Colonic mucosa (tissue), 4 donors: Measurements from ENCODE around the gene TRIM31. TPM values are rescaled to one million over a fixed set of nuclear protein-coding genes. Genes with fewer than 3 reads are reported as not detected.

Source experiments
- DNase-seq: peaks from one replicate; pipeline ENCODE4 v3.0.0-alpha.2; 2020
- H3K27ac ChIP-seq: fragments of 200-600 bp; one replicate; pipeline ENCODE4 v1.8.0; 2021
- H3K27me3 ChIP-seq: fragments of 200-600 bp; one replicate; pipeline ENCODE4 v1.8.0; 2021
- H3K36me3 ChIP-seq: fragments of 200-600 bp; one replicate; pipeline ENCODE4 v1.8.0; 2021
- H3K4me1 ChIP-seq: fragments of 200-600 bp; one replicate; pipeline ENCODE4 v1.8.0; 2021; ENCODE audit warnings: mild to moderate bottlenecking
- H3K4me3 ChIP-seq: fragments of 200-600 bp; one replicate; pipeline ENCODE4 v1.8.0; 2021
- H3K9ac ChIP-seq, 2 donors: one replicate each; pipeline ENCODE4 v1.7.0; 2013; ENCODE audit warnings: control low read depth in 2 of 2, low read depth in 2 of 2, low read length in 2 of 2
- H3K9me3 ChIP-seq: fragments of 200-600 bp; one replicate; pipeline ENCODE4 v1.8.0; 2021
- intact Hi-C: fragments of 100-400 bp; cut with DNase I; formaldehyde crosslinking; loops from one replicate; pipeline ENCODE4 v1.14.1; 2022
- total RNA-seq, 2 donors: library from RNA; stranded (reverse); fragmentation: NEBNext Ultra II Directional in 1 of 2; extraction: Animal tissue kit (Norgen Biotek cat#: 25700) in 1 of 2; gene quantifications; one replicate each; pipeline ENCODE4 v1.2.1, GENCODE V29; 2021
- TF ChIP-seq, protein P1 (sequence below): fragments of 200-600 bp; IDR thresholded peaks from one replicate; pipeline ENCODE4 v1.8.0; 2022; ENCODE audit warnings: antibody characterized with exemption, mild to moderate bottlenecking
- donor health status: healthy.
- donor health status: DM: no; HTN: no; CAD: no.
- donor health status: DM: no; HTN: no; CAD: no.

The TRIM31 gene
- total RNA-seq, 2 donors from 2014 or later: 44.4 to 51.2 TPM

DNA sequence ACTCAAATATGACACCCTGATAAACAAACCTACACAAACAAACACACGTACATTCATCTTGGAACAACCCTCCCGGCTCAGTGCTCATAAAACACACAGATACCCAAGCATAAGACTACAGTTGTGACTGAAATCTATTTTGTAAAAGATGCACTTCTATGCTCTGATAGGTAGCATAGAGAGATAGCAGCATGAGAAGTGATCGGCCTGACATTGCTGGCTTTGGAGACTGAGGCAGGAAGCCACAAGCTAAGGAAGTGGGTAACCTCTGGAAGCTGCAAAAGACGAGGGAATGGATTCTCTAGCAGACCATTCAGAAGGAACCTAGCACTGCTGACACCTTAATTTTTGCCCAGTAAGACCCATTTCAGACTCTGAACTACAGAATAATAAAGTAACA is 35.7 kb downstream of the TRIM31 start:
- TF ChIP-seq, protein P1, sequence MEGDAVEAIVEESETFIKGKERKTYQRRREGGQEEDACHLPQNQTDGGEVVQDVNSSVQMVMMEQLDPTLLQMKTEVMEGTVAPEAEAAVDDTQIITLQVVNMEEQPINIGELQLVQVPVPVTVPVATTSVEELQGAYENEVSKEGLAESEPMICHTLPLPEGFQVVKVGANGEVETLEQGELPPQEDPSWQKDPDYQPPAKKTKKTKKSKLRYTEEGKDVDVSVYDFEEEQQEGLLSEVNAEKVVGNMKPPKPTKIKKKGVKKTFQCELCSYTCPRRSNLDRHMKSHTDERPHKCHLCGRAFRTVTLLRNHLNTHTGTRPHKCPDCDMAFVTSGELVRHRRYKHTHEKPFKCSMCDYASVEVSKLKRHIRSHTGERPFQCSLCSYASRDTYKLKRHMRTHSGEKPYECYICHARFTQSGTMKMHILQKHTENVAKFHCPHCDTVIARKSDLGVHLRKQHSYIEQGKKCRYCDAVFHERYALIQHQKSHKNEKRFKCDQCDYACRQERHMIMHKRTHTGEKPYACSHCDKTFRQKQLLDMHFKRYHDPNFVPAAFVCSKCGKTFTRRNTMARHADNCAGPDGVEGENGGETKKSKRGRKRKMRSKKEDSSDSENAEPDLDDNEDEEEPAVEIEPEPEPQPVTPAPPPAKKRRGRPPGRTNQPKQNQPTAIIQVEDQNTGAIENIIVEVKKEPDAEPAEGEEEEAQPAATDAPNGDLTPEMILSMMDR: no peak
- Histone ChIP-seq H3K27ac (no peak overlapping the region), H3K9me3 (no peaks in the 10 kb centered on the region), H3K36me3 (no peaks in the 10 kb centered on the region), H3K4me3 (no peak overlapping the region), H3K4me1 (peaks cover 6% of the 10 kb centered on the region), H3K9ac (no peak overlapping the region), H3K27me3 (peaks cover 26% of the 10 kb centered on the region)
- intact Hi-C loops: no loop called here
- no peak for DNase-seq

DNA sequence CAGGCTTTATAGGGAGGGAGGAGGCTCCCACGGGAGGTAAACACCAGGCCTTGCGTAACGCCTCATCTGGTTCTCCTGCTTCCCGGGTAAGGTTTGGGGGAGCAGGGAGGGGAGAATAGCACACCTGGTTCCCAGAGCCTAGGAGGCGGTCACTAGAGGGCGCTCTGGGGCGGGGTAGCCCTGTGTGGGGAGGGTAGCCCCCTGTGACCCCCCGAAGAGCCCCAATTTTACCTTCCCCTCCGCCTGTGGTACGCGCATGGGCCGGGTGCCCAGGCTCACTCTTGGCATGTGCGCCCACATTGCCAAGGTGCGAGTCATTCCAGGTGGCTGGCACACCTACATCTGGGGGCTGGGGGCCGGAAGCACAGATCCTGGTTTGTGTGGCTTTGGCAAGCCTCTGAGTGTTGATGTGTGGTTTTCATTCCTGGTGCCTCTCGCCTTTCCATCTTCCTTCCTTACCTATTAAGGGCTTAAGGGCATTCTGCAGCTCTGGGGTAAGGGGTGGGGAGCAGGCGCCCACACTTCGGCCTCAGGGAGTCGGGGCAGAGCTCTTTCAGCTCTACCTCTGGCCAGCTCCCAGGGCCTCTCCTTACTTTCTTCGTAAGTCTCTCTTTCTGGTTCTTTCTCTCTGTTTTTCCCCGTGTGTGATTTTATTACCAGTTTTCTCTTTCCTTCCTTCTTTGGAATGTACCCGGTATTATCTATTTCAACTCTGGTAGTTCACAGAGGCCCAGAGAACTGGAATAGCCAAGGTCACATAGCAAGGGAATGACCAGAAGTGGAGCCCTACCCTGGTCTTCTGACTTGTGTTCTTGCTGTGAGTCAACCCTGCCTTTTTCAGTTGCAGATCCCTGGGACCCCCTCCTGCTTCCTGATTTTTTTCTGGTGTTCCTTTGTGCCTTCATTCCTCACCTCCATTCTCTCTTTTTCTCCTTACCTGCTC is 36.8 kb downstream of the TRIM31 start:
- Histone ChIP-seq H3K36me3 (no peaks in the 10 kb centered on the region), H3K27ac (no peak overlapping the region), H3K9ac (peak overlapping the region in 1 of 2 donors; percentile 51), H3K9me3 (no peaks in the 10 kb centered on the region), H3K4me3 (peak overlapping the region; percentile 36), H3K4me1 (peaks cover 6% of the 10 kb centered on the region), H3K27me3 (peaks cover 29% of the 10 kb centered on the region)
- TF ChIP-seq, protein P1: peak; percentile 33
- intact Hi-C loops: no loop called here
- peak; percentile 65 for DNase-seq

DNA sequence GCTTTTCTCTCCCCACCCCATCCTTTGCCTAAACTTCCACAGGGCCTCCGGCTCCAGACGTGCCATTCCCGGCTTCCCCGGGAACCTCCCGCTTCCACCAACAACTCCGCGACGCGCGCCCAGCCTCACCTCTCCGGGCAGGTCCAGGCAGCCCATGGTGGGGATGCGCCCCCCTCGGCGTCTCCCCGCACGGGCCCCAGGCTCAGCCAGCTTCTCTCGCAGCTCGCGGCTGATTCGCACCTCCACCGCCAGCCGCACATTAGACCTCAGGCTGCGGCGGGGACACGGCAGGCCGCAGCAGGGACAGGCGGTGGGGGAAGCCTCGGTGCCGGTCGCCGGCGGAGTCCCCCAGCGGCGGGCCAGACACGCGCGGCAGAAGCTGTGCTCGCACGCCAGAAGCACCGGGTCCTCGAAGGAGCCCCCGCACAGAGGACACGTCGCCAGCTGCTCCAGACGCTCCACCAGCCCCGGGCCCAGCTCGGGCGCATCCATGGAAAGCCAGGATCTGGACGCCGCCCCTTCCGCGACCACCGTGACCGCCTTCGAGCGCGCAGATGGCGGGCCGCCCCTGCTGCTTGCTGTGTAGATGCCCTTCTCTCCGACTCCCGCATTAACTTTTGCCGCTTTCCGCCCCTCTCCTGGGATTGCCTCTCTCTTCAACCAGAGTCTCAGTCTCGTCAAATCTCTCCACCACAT is 37.6 kb downstream of the TRIM31 start, which contains the start of gene RNF39:
Gene RNF39, minus strand, starts transcription at position 676 of the 696 bp plus-strand sequence. Its CDS starts 184 bp downstream, at position 492.
- Histone ChIP-seq H3K36me3 (no peaks in the 10 kb centered on the region), H3K27ac (no peak within 1 kb of the TSS), H3K27me3 (peaks cover 30% of the 10 kb centered on the region), H3K4me1 (peaks cover 6% of the 10 kb centered on the region), H3K4me3 (peak within 1 kb of the TSS; percentile 36), H3K9me3 (no peaks in the 10 kb centered on the region), H3K9ac (peak within 1 kb of the TSS; percentile 28 to 51)
- TF ChIP-seq, protein P1: no peak
- intact Hi-C loops: no loop called here
- no peak for DNase-seq

DNA sequence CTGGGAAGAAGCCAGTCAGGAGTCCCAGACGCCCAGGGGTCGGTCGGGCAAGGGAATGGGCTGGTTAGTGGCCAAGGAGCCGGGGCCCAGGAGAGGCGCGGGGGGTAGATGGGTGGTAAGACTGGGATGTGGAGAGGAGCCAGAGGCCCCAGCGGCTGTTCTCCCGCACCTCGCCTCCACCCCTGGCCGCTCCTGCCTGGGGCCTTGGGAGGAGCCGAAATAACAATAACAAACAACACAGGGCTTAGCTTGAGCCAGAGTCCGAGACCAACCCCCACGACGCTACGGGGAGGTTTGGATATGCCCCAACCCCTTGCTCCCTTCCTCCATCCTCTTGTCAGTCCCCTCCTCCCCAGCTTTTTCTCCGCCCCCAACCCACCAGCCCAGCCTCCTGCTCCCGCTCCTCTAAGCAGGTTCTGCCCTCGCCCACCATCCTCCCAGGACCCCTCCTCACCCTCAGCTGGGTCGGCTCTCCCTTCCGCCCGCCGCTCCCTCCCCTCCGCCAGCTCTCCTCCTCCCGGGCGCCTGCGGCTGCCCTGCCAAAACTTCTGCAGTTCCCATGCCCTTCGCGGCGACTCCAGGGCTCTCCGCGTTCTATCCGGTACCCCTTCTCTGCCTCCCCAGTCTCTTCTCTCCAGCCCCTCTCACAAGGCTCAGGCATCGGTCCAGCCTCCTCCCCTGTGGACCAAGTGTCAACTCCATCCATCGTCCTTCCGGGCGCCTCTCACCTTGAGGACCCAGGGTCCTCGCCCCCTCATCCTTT is 38.4 kb downstream of the TRIM31 start:
- H3K27ac ChIP-seq: no peak overlapping the region
- intact Hi-C loops: no loop called here
- peak; percentile 42 for DNase-seq
- H3K4me3 ChIP-seq: peak overlapping the region; percentile 36
- TF ChIP-seq, protein P1: no peak
- peak overlapping the region; percentile 6 to 29 for H3K9ac ChIP-seq
- H3K9me3 ChIP-seq: no peaks in the 10 kb centered on the region
- no peaks in the 10 kb centered on the region for H3K36me3 ChIP-seq
- peaks cover 6% of the 10 kb centered on the region for H3K4me1 ChIP-seq
- peaks cover 30% of the 10 kb centered on the region for H3K27me3 ChIP-seq
